CD8-positive, alpha-beta memory T cell (primary cell): ENCODE data around the gene SPATA1. TPM values are rescaled to one million over a fixed set of nuclear protein-coding genes. Genes with fewer than 3 reads are reported as not detected.
A peak's percentile ranks its signal among the peaks of the same experiment; 100 is the strongest.
"Not testable (repeated sequence)": the region's sequence is repeated elsewhere in the genome, so short reads cannot be mapped to it uniquely, and the experiment has no call there.

Source experiments
- CTCF ChIA-PET: fragments of 350-600 bp; sonication (Branson Sonifier 250); formaldehyde crosslinking; loops from one replicate; lab custom pipeline; 2021; ENCODE audit warnings: antibody characterized with exemption; lab: Charles Lee
- POLR2A ChIA-PET: fragments of 350-600 bp; sonication (Branson Sonifier 250); formaldehyde crosslinking; loops from one replicate; lab custom pipeline; 2021; ENCODE audit warnings: antibody characterized with exemption; lab: Charles Lee
- DNase-seq, 5 donors: peaks; one replicate each; pipeline versions ENCODE4 v3.0.0 to v3.0.0-alpha.2; 2020 to 2022; ENCODE audit warnings: mixed read lengths in 1 of 5
- H3K27ac ChIP-seq: one replicate; pipeline ENCODE4 v1.7.0; 2013; ENCODE audit warnings: low read depth, mild to moderate bottlenecking, low read length, moderate library complexity
- H3K27me3 ChIP-seq: 2 replicates; pipeline ENCODE4 v1.7.0; 2013; ENCODE audit warnings: low read length, mild to moderate bottlenecking; ENCODE audit not compliant: insufficient read depth, poor library complexity, severe bottlenecking
- H3K36me3 ChIP-seq: 2 replicates; pipeline ENCODE4 v1.7.0; 2013; ENCODE audit warnings: mild to moderate bottlenecking, low read length, moderate library complexity; ENCODE audit not compliant: insufficient read depth
- H3K4me1 ChIP-seq: 2 replicates; pipeline ENCODE4 v1.7.0; 2013; ENCODE audit warnings: mild to moderate bottlenecking, low read length, moderate library complexity; ENCODE audit not compliant: insufficient read depth
- H3K4me3 ChIP-seq: 2 replicates; pipeline ENCODE4 v1.7.0; 2013; ENCODE audit warnings: mild to moderate bottlenecking, low read length
- H3K9me3 ChIP-seq: 2 replicates; pipeline ENCODE4 v1.7.0; 2013; ENCODE audit warnings: mild to moderate bottlenecking, low read length
- H3K27ac Mint-ChIP-seq, 8 donors: one replicate each; pipeline ENCODE4 v1.8.0; 2020 to 2021; ENCODE audit warnings: mixed read lengths in 8 of 8, mild to moderate bottlenecking in 6 of 8, inconsistent platforms in 3 of 8, moderate library complexity in 3 of 8
- H3K27me3 Mint-ChIP-seq, 2 donors: one replicate each; pipeline ENCODE4 v1.8.0; 2020 to 2021; ENCODE audit warnings: mixed read lengths in 2 of 2, mild to moderate bottlenecking in 1 of 2, moderate library complexity in 1 of 2
- H3K36me3 Mint-ChIP-seq, 3 donors: one replicate each; pipeline ENCODE4 v1.8.0; 2020 to 2021; ENCODE audit warnings: mixed read lengths in 3 of 3, inconsistent platforms in 1 of 3, mild to moderate bottlenecking in 1 of 3
- H3K4me1 Mint-ChIP-seq, 3 donors: one replicate each; pipeline ENCODE4 v1.8.0; 2020 to 2021; ENCODE audit warnings: mixed read lengths in 3 of 3, inconsistent platforms in 1 of 3, mild to moderate bottlenecking in 1 of 3
- H3K4me3 Mint-ChIP-seq, 7 donors: one replicate each; pipeline ENCODE4 v1.8.0; 2020 to 2021; ENCODE audit warnings: mixed read lengths in 7 of 7, mild to moderate bottlenecking in 6 of 7, moderate library complexity in 4 of 7, inconsistent platforms in 2 of 7
- H3K9me3 Mint-ChIP-seq, 5 donors: one replicate each; pipeline ENCODE4 v1.8.0; 2020 to 2022; ENCODE audit warnings: mixed read lengths in 5 of 5, mild to moderate bottlenecking in 3 of 5, moderate library complexity in 2 of 5, inconsistent platforms in 1 of 5
- polyA plus RNA-seq: library from polyadenylated mRNA; unstranded; fragments of 300-500 nt; fragmentation: Illumina TruSeq; gene quantifications from one replicate; pipeline ENCODE4 v1.2.3, GENCODE V29; 2021
- total RNA-seq, 2 experiments: library from RNA; stranded (reverse); gene quantifications; one replicate each; pipeline ENCODE4 v1.2.3, GENCODE V29; 2021

The SPATA1 gene
- total and polyA plus RNA-seq, 3 experiments from 2014 or later, result 0.55 to 0.69 TPM; not detected in 1

DNA sequence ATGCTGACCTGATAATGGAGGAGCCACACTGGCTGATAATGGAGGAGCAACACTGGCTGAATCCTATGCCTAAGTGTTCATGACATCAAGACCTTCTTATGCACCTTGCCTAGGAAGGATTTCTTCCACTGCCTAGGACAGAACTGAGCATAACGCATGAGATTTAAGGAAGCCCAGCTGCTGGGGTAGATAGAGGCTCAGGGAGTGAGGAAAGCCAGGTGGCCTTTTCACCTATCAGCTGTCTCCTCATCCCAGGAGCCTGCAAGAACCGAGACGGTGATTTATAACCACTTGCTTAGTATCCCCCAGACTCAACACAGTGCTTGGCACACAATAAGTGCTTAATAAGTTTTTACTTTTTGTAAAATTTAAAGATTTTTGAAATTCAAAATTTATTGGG lies 75.5 kb downstream of the SPATA1 start:
- H3K4me3 Mint-ChIP-seq, result no peak overlapping the region

DNA sequence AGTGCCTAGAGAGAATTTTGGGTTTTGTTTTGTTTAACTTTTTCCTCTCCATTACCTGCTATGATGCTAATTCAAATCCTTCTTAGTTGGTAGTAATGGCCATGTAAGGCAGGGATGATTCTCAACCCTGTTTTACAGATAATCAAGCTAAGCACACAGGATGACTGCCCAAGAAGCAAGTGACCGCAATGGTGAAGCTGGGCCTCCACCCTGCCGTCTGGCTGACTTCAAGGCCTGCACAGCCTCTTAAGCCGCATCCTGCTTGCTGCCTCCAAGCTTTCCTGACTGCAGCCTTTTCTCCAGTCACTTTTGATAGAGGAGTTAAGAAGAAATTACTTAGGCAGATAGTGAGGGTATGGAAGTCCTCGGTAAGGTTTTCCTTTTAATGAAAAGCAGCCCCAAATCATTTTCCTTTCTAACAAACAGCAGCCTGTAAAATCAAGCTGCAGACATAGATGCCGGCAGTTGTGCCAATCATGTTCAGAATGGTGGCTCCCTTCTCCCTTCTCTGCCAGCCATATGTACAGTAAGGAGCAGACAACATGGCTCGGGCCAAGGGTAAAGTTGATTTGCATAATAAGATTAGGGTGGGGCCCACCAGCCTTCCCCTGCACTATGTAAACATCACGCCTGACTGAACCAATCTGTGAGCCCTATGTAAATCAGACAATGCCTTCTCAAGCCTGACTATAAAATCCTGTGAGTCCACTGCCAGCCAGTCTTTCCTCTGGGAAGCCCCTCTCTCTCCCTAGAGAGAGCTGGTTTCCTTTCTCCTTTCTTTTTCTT lies 76.8 kb downstream of the SPATA1 start:
- H3K27me3 Mint-ChIP-seq, result peaks cover 8 to 23% of the 10 kb centered on the region in 2 donors
- H3K27me3 ChIP-seq, result no peaks in the 10 kb centered on the region
- no peaks in the 10 kb centered on the region for H3K9me3 ChIP-seq
- no peaks in the 10 kb centered on the region for H3K4me1 ChIP-seq
- H3K36me3 Mint-ChIP-seq, result no peaks in the 10 kb centered on the region
- DNase-seq, result no peak
- no peak overlapping the region for H3K27ac Mint-ChIP-seq
- peak overlapping the region; percentile 49 for H3K27ac ChIP-seq
- ChIA-PET POLR2A (no interaction called here), CTCF (interaction anchor here (1.4 kb wide), 1 partner anchor 37 kb away, joined by 3 read pairs; no protein-coding TSS in a partner anchor)
- H3K4me1 Mint-ChIP-seq, result no peaks in the 10 kb centered on the region
- H3K36me3 ChIP-seq, result no peaks in the 10 kb centered on the region
- H3K9me3 Mint-ChIP-seq, result peaks cover 0 to 2% (median 0%) of the 10 kb centered on the region in 5 donors
- H3K4me3 ChIP-seq, result no peak overlapping the region
- H3K4me3 Mint-ChIP-seq, result no peak overlapping the region

More for the DNA sequence above, 75.5 kb downstream of the SPATA1 start:
- no peaks in the 10 kb centered on the region for H3K36me3 Mint-ChIP-seq
- Histone ChIP-seq H3K9me3 (no peaks in the 10 kb centered on the region), H3K4me3 (no peak overlapping the region), H3K36me3 (no peaks in the 10 kb centered on the region), H3K27ac (no peak overlapping the region), H3K4me1 (no peaks in the 10 kb centered on the region), H3K27me3 (no peaks in the 10 kb centered on the region)
- no peak overlapping the region for H3K27ac Mint-ChIP-seq
- DNase-seq, result no peak
- CTCF ChIA-PET, result no interaction called here
- H3K9me3 Mint-ChIP-seq, result peaks cover 0 to 2% (median 0%) of the 10 kb centered on the region in 5 donors
- POLR2A ChIA-PET, result no interaction called here
- H3K4me1 Mint-ChIP-seq, result no peaks in the 10 kb centered on the region
- H3K27me3 Mint-ChIP-seq, result peaks cover 8 to 13% of the 10 kb centered on the region in 2 donors

DNA sequence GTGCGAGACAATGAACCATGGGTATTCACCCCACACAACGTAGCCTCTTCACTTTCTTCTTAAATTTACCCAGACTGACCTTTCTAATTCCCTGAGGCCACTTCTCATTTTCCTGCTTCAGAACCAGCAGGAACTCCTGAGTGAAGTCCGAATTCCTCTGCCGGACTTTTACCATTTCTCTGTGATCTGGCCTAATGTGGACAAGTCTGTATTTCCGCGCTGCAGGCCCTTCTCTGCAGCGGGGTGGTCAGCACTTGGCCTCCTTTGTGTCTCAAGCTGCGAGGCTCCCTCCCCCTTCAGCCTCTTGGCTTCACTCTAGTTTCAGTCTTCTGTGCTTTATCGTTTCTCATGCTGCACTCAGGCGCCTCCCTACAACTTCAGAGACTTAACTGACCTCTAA lies 77.5 kb downstream of the SPATA1 start:
- Histone ChIP-seq H3K9me3 (no peaks in the 10 kb centered on the region), H3K27me3 (no peaks in the 10 kb centered on the region), H3K4me3 (no peak overlapping the region), H3K36me3 (no peaks in the 10 kb centered on the region), H3K27ac (no peak overlapping the region), H3K4me1 (no peaks in the 10 kb centered on the region)
- Mint-ChIP-seq H3K36me3 (no peaks in the 10 kb centered on the region), H3K27ac (no peak overlapping the region), H3K4me3 (no peak overlapping the region), H3K9me3 (peaks cover 0 to 2% (median 0%) of the 10 kb centered on the region in 5 donors), H3K4me1 (no peaks in the 10 kb centered on the region), H3K27me3 (peaks cover 8 to 29% of the 10 kb centered on the region in 2 donors)
- POLR2A ChIA-PET, result no interaction called here
- CTCF ChIA-PET, result interaction anchor here (0.9 to 1.4 kb wide), 3 partner anchors 37 to 77 kb away, joined by 3 read pairs; partner anchors contain the start of genes GNG5 and SPATA1
- DNase-seq, result no peak

DNA sequence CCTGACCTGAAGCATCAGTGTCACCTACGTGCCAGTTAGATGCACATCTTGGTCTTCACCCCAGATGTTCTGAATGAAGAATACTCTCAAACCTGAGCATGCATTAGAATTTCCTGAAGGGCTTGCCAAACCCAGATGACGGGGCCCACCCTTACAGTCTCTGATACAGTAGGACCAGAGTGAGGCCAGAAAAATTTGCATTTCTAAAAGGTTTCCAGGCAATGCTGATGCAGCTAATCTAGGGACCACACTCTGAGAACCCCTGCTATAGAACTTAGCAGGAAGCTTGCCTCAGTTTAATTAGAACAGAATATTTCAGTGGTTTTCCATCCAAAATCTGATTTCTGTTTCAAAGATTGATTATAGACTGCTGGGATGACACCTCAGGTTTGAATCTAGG lies 77.9 kb downstream of the SPATA1 start:
- H3K27ac Mint-ChIP-seq, result no peak overlapping the region
- no peak overlapping the region for H3K4me3 Mint-ChIP-seq
- CTCF ChIA-PET, result interaction anchor here (0.9 to 1.3 kb wide), 2 partner anchors 38 to 78 kb away, joined by 3 read pairs; partner anchors contain the start of genes GNG5 and SPATA1
- DNase-seq, result no peak
- H3K4me1 Mint-ChIP-seq, result no peaks in the 10 kb centered on the region
- Histone ChIP-seq H3K9me3 (no peaks in the 10 kb centered on the region), H3K27me3 (no peaks in the 10 kb centered on the region), H3K27ac (no peak overlapping the region), H3K36me3 (no peaks in the 10 kb centered on the region), H3K4me1 (no peaks in the 10 kb centered on the region), H3K4me3 (no peak overlapping the region)
- peaks cover 8 to 33% of the 10 kb centered on the region in 2 donors for H3K27me3 Mint-ChIP-seq
- H3K36me3 Mint-ChIP-seq, result no peaks in the 10 kb centered on the region
- POLR2A ChIA-PET, result interaction anchor here (0.5 kb wide), 1 partner anchor 9 kb away, joined by 3 read pairs; no protein-coding TSS in a partner anchor
- H3K9me3 Mint-ChIP-seq, result peaks cover 0 to 2% (median 0%) of the 10 kb centered on the region in 5 donors

DNA sequence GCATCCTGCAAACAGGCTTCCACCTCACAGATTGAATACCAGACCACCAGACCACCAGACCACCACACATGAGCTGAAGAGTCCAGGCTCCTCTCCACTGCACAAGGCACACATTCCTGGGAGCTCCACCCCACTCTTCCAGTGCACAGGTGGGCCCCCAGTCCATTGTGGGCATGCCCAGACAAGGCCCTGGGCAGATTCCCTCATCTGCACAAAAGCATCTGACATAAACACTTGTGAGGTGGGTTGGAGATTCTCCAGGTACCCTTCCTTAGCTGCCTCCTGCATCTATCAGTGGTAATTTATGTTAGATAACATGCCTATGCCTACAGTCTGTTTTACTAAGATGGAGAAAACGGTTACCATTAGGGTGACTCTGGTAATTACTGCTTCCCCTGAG lies 79.6 kb downstream of the SPATA1 start:
- H3K4me3 Mint-ChIP-seq, result no peak overlapping the region
- Histone ChIP-seq H3K36me3 (no peaks in the 10 kb centered on the region), H3K4me3 (no peak overlapping the region), H3K9me3 (no peaks in the 10 kb centered on the region), H3K27ac (no peak overlapping the region), H3K27me3 (no peaks in the 10 kb centered on the region), H3K4me1 (no peaks in the 10 kb centered on the region)
- peaks cover 16 to 41% of the 10 kb centered on the region in 2 donors for H3K27me3 Mint-ChIP-seq
- H3K27ac Mint-ChIP-seq, result no peak overlapping the region
- no peak for DNase-seq
- peaks cover 0 to 7% (median 0%) of the 10 kb centered on the region in 3 donors for H3K36me3 Mint-ChIP-seq
- H3K9me3 Mint-ChIP-seq, result peaks cover 0 to 8% (median 0%) of the 10 kb centered on the region in 5 donors
- no peaks in the 10 kb centered on the region for H3K4me1 Mint-ChIP-seq
- ChIA-PET CTCF (interaction anchor here (1.1 kb wide), 1 partner anchor 196 kb away, joined by 3 read pairs; no protein-coding TSS in a partner anchor), POLR2A (no interaction called here)

DNA sequence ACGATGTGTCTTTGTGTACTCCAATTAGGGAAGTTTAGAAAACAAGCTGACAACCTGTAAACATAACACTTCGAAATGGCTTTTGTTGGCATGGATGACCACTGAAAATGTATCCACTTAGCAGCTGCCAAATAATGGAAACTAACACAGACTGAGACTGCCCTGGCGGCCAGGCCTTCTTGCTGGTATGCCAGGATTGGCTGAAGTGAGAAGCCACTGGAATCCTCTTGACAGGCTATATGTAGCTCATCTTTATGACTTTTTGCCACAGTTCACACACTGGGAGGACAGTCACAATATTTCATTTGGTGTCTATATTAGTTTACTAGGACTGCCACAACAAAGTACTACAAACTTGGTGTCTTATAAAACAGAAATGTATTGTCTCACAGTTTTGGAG lies 80.9 kb downstream of the SPATA1 start:
- POLR2A ChIA-PET, result no interaction called here
- no peak overlapping the region for H3K4me3 ChIP-seq
- Mint-ChIP-seq H3K27me3 (peaks cover 15 to 47% of the 10 kb centered on the region in 2 donors), H3K4me3 (no peak overlapping the region), H3K27ac (peak overlapping the region in 1 of 8 donors; percentile 3), H3K9me3 (peaks cover 0 to 8% (median 0%) of the 10 kb centered on the region in 5 donors), H3K4me1 (no peaks in the 10 kb centered on the region), H3K36me3 (peaks cover 0 to 13% (median 0%) of the 10 kb centered on the region in 3 donors)
- H3K36me3 ChIP-seq, result no peaks in the 10 kb centered on the region
- DNase-seq, result no peak
- CTCF ChIA-PET, result interaction anchor here (1.1 kb wide), 1 partner anchor 145 kb away, joined by 3 read pairs; no protein-coding TSS in a partner anchor
- H3K9me3 ChIP-seq, result no peaks in the 10 kb centered on the region
- no peaks in the 10 kb centered on the region for H3K4me1 ChIP-seq
- H3K27me3 ChIP-seq, result no peaks in the 10 kb centered on the region
- no peak overlapping the region for H3K27ac ChIP-seq

DNA sequence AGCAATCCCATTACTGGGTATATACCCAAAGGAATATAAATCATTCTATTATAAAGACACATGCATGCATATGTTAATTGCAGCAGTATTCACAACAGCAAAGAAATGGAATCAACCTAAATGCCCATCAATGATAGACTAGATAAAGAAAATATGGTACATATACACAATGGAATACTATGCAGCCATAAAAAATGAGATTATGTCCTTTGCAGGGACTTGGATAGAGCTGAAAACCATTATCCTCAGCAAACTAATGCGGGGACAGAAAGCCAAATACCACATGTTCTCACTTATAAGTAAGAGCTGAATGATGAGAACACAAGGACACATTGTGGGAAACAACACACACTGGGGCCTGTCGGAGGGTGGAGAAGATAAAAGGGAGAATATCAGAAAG lies 88.8 kb downstream of the SPATA1 start:
- H3K27ac Mint-ChIP-seq, H3K4me3 Mint-ChIP-seq, DNase-seq, H3K9me3 ChIP-seq, H3K4me1 Mint-ChIP-seq, H3K4me3 ChIP-seq, H3K36me3 ChIP-seq, H3K4me1 ChIP-seq, H3K27ac ChIP-seq, H3K9me3 Mint-ChIP-seq, H3K27me3 ChIP-seq: not testable (repeated sequence)
- Mint-ChIP-seq H3K27me3 (peaks cover 8 to 13% of the 10 kb centered on the region in 2 donors), H3K36me3 (peaks cover 0 to 13% (median 0%) of the 10 kb centered on the region in 3 donors)
- ChIA-PET POLR2A (interaction anchor here (0.6 kb wide), 1 partner anchor 283 kb away, joined by 3 read pairs; no protein-coding TSS in a partner anchor), CTCF (interaction anchor here (1.0 kb wide), 1 partner anchor 10 kb away, joined by 3 read pairs; no protein-coding TSS in a partner anchor)

DNA sequence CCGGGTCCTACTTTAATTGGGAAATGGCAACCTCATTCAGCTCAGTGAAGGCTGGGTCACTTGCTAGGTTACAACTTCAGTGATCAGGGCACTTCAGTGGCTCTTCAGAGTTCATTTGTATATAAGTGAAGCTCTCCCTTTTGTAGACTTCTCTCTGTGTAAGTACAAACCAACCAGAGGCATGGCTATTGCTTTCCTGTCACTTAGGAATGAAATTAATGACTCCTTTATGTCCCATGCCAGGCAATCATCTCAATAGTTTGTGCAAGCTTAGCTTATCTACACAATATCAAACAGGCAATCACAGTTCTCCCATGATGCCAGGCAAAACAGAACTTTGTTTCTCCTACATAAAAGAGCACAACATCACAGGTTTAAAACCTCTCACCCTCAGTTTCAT lies 90.8 kb downstream of the SPATA1 start:
- H3K9me3 Mint-ChIP-seq, result peaks cover 0 to 3% (median 0%) of the 10 kb centered on the region in 5 donors
- H3K4me1 ChIP-seq, result no peaks in the 10 kb centered on the region
- H3K9me3 ChIP-seq, result no peaks in the 10 kb centered on the region
- H3K27me3 Mint-ChIP-seq, result peaks cover 3 to 7% of the 10 kb centered on the region in 2 donors
- no peak for DNase-seq
- no peaks in the 10 kb centered on the region for H3K36me3 Mint-ChIP-seq
- H3K36me3 ChIP-seq, result no peaks in the 10 kb centered on the region
- H3K27me3 ChIP-seq, result no peaks in the 10 kb centered on the region
- CTCF ChIA-PET, result no interaction called here
- no peak overlapping the region for H3K27ac Mint-ChIP-seq
- POLR2A ChIA-PET, result no interaction called here
- no peaks in the 10 kb centered on the region for H3K4me1 Mint-ChIP-seq
- no peak overlapping the region for H3K27ac ChIP-seq
- H3K4me3 ChIP-seq, result no peak overlapping the region
- no peak overlapping the region for H3K4me3 Mint-ChIP-seq
